GM12878 (cell line): ENCODE measurements around the gene HOXC9. TPM values are rescaled to one million over a fixed set of nuclear protein-coding genes. Genes with fewer than 3 reads are reported as not detected.
A peak's percentile ranks its signal among the peaks of the same experiment; 100 is the strongest.

Experiments
- ATAC-seq: fragments of 200-7000 bp; cut with Tn5 transposase; 3 replicates; pipeline ENCODE4 v1.9.1; 2020; ENCODE audit warnings: mild to moderate bottlenecking, moderate library complexity
- BruUV-seq: library from RNA; stranded (reverse); fragments of 400-500 nt; replicated peaks from 2 replicates; lab custom pipeline; 2021; lab: Mats Ljungman, UMichigan
- CTCF ChIA-PET: fragments of 300-600 bp; sonication (Branson Sonifier 250); formaldehyde crosslinking; extraction: SDS; loops from one replicate; lab custom pipeline; 2021; ENCODE audit warnings: inconsistent platforms; lab: Yijun Ruan, JAX
- POLR2A ChIA-PET: fragments of 350-600 bp; formaldehyde crosslinking; extraction: SDS; loops from one replicate; lab custom pipeline; 2021; ENCODE audit warnings: inconsistent platforms; lab: Charles Lee
- RAD21 ChIA-PET: fragments of 300-600 bp; sonication (Branson Sonifier 250); formaldehyde crosslinking; loops from one replicate; lab custom pipeline; 2023; ENCODE audit warnings: antibody characterized with exemption; ENCODE audit not compliant: unreplicated experiment; lab: Charles Lee
- SMC1A ChIA-PET: fragments of 300-600 bp; sonication (Branson Sonifier 250); formaldehyde crosslinking; loops from one replicate; lab custom pipeline; 2023; ENCODE audit not compliant: unreplicated experiment, uncharacterized antibody; lab: Charles Lee
- DNase-seq: peaks from one replicate; pipeline ENCODE4 v3.0.0-alpha.2; 2011; ENCODE audit warnings: low read depth, low spot score
- FAIRE-seq: peaks from 3 replicates; lab custom pipeline; 2011; peaks lifted over from hg19 to GRCh38; lab: Jason Lieb, UNC
- H2AFZ ChIP-seq: 2 replicates; pipeline ENCODE4 v1.6.0; 2011; ENCODE audit warnings: low read depth, low read length, control low read depth; ENCODE audit not compliant: control insufficient read depth
- H3K27ac ChIP-seq: 2 replicates; pipeline ENCODE4 v1.5.1; 2011; ENCODE audit warnings: control low read depth; ENCODE audit not compliant: control insufficient read depth, insufficient read depth
- H3K27me3 ChIP-seq, 2 experiments: replicated peaks in 1 of 2; 2 replicates each; pipeline versions ENCODE4 v1.6.0 to v1.6.1; 2011; ENCODE audit warnings: low read length in 1 of 2; ENCODE audit not compliant: control insufficient read depth in 2 of 2, insufficient read depth in 2 of 2
- H3K36me3 ChIP-seq, 2 experiments: 2 replicates each; pipeline ENCODE4 v1.5.1; 2011; ENCODE audit warnings: low read length in 1 of 2; ENCODE audit not compliant: control insufficient read depth in 2 of 2, insufficient read depth in 2 of 2
- H3K4me1 ChIP-seq: 2 replicates; pipeline ENCODE4 v1.6.1; 2011; ENCODE audit warnings: mild to moderate bottlenecking, low read length, moderate library complexity, mixed read lengths; ENCODE audit not compliant: control insufficient read depth, insufficient read depth
- H3K4me2 ChIP-seq: 2 replicates; pipeline ENCODE4 v1.6.0; 2011; ENCODE audit warnings: control low read depth; ENCODE audit not compliant: control insufficient read depth, insufficient read depth
- H3K4me3 ChIP-seq: fragments of 200-600 bp; sonication (generic); 2 replicates; pipeline ENCODE4 v1.5.1; 2016
- H3K79me2 ChIP-seq: 2 replicates; pipeline ENCODE4 v1.6.0; 2011; ENCODE audit warnings: low read length; ENCODE audit not compliant: control insufficient read depth, insufficient read depth
- H3K9ac ChIP-seq: 2 replicates; pipeline ENCODE4 v1.8.0; 2011; ENCODE audit warnings: low read length, control low read depth, mixed read lengths; ENCODE audit not compliant: control insufficient read depth, insufficient read depth
- H3K9me3 ChIP-seq: replicated peaks from 3 replicates; pipeline ENCODE4 v1.5.1; 2011; ENCODE audit warnings: mild to moderate bottlenecking, low read length; ENCODE audit not compliant: control insufficient read depth, insufficient read depth
- H4K20me1 ChIP-seq: 2 replicates; pipeline ENCODE4 v1.6.0; 2011; ENCODE audit not compliant: control insufficient read depth, insufficient read depth
- SUZ12 ChIP-seq: fragments of 200-600 bp; sonication (generic); IDR thresholded peaks from one replicate; pipeline ENCODE4 v1.6.1; 2018; ENCODE audit warnings: antibody characterized with exemption, mild to moderate bottlenecking; ENCODE audit not compliant: unreplicated experiment
- ZBTB4 ChIP-seq: fragments of 450-650 bp; formaldehyde crosslinking; IDR thresholded peaks from 2 replicates; pipeline ENCODE4 v1.4.0; 2022; ENCODE audit warnings: mild to moderate bottlenecking, moderate library complexity
- WGBS: methylation state at CpG from one replicate; pipeline ENCODE4 v1.1.6; 2016; ENCODE audit warnings: low lambda C conversion rate; ENCODE audit not compliant: insufficient replicate concordance, insufficient coverage; ENCODE audit errors: missing lambda C conversion rate; 5-methylcytosine and 5-hydroxymethylcytosine counted together
- in situ Hi-C: fragments of 300-500 bp; cut with MboI; formaldehyde crosslinking; loops from 9 replicates; pipeline ENCODE4 v1.14.3; 2018; ENCODE audit warnings: mixed read lengths
- intact Hi-C: fragments of 100-400 bp; cut with micrococcal nuclease; formaldehyde crosslinking; loops from one replicate; pipeline ENCODE4 v1.14.2; 2022; ENCODE audit not compliant: unreplicated experiment
- polyA plus RNA-seq, 11 experiments: library from polyadenylated mRNA; depleted of rRNA in 4 of 11; unstranded in 6 of 11; stranded (reverse) in 5 of 11; fragments of >200 nt; fragmentation: Nextera tagmentation in 4 of 11; fragmentation: Illumina TruSeq in 1 of 11; extraction: Ambion mirVana in 4 of 11; extraction: Trizol in 1 of 11; gene quantifications; 1 replicate in 1 of 11; 2 replicates in 10 of 11; pipeline versions ENCODE4 v1.2.1 to v1.2.3, GENCODE V29; 2011 to 2016; ENCODE audit warnings: inconsistent platforms in 2 of 11, missing spikeins in 2 of 11, low read depth in 1 of 11
- total RNA-seq, 4 experiments: library from RNA; depleted of rRNA in 3 of 4; stranded (reverse); fragments of >200 nt in 3 of 4; fragmentation: Illumina TruSeq in 1 of 4; extraction: Trizol in 1 of 4; gene quantifications; 2 replicates each; pipeline versions ENCODE4 v1.2.1 to v1.2.3, GENCODE V29; 2013 to 2021

The HOXC9 gene
- total and polyA plus RNA-seq, 10 of the 15 experiments (the other 5 are each of a cell fraction or from before 2014, with no cell fraction given): not detected

GRCh38 chr12:53976172-53976822 is 23.7 kb upstream of the HOXC9 start:
- Histone ChIP-seq H3K4me2 (no peak overlapping the region), H2AFZ (no peak overlapping the region), H4K20me1 (no peaks in the 10 kb centered on the region), H3K9me3 (no peaks in the 10 kb centered on the region; the same call in 1 of the 3 replicates), H3K27ac (no peak overlapping the region), H3K79me2 (no peaks in the 10 kb centered on the region), H3K27me3 (peaks cover 24 to 34% of the 10 kb centered on the region in 2 experiments), H3K4me3 (no peak overlapping the region), H3K4me1 (peaks cover 19% of the 10 kb centered on the region), H3K9ac (no peak overlapping the region), H3K36me3 (no peaks in the 10 kb centered on the region)
- POLR2A ChIA-PET: interaction anchor here (0.6 kb wide), 2 partner anchors 121 to 149 kb away, joined by 3 to 5 read pairs; no protein-coding TSS in a partner anchor
- no peak for DNase-seq
- CTCF ChIA-PET: interaction anchor here (0.7 to 1.5 kb wide), 3 partner anchors 9 to 229 kb away, joined by 4 to 5 read pairs (median 4); partner anchors contain the start of gene HOXC10
- intact Hi-C loops: no loop called here
- SMC1A ChIA-PET: no interaction called here
- no peak for ATAC-seq
- BruUV-seq: no TSS peak
- no peak for FAIRE-seq
- 40% methylated on average over 20 of the region's 21 CpGs for WGBS
- RAD21 ChIA-PET: interaction anchor here (0.6 kb wide), 1 partner anchor 159 kb away, joined by 3 read pairs; no protein-coding TSS in a partner anchor
- in situ Hi-C loops: no loop called here
- TF ChIP-seq ZBTB4 (CRISPR knock-in tag) (no peak), SUZ12 (peak; percentile 44)
